Transverse colon (tissue), 4 donors: Measurements from ENCODE around the gene CARD10.

Experiments used
- POLR2A ChIP-seq: fragments of 450-650 bp; IDR thresholded peaks from one replicate; pipeline ENCODE4 v1.6.1; 2016; ENCODE audit warnings: antibody characterized with exemption, mild to moderate bottlenecking, moderate library complexity
- POLR2AphosphoS5 ChIP-seq, 3 donors: sonication (generic); formaldehyde crosslinking; IDR thresholded peaks; one replicate each; pipeline ENCODE4 v1.6.1; 2016; ENCODE audit warnings: antibody characterized with exemption in 3 of 3
- TF ChIP-seq, protein P1 (sequence below), 5 experiments: fragments of 200-600 bp in 3 of 5; fragments of 450-650 bp in 2 of 5; sonication (generic) in 3 of 5; IDR thresholded peaks; 1 replicate in 2 of 5; 2 replicates in 3 of 5; pipeline ENCODE4 v1.5.1; 2016 to 2017; ENCODE audit warnings: antibody characterized with exemption in 5 of 5, inconsistent platforms in 3 of 5, mild to moderate bottlenecking in 2 of 5, moderate library complexity in 1 of 5

GRCh38 chr22:37449331-37450001, 69.7 kb downstream of the CARD10 start:
- TF ChIP-seq, protein P1, sequence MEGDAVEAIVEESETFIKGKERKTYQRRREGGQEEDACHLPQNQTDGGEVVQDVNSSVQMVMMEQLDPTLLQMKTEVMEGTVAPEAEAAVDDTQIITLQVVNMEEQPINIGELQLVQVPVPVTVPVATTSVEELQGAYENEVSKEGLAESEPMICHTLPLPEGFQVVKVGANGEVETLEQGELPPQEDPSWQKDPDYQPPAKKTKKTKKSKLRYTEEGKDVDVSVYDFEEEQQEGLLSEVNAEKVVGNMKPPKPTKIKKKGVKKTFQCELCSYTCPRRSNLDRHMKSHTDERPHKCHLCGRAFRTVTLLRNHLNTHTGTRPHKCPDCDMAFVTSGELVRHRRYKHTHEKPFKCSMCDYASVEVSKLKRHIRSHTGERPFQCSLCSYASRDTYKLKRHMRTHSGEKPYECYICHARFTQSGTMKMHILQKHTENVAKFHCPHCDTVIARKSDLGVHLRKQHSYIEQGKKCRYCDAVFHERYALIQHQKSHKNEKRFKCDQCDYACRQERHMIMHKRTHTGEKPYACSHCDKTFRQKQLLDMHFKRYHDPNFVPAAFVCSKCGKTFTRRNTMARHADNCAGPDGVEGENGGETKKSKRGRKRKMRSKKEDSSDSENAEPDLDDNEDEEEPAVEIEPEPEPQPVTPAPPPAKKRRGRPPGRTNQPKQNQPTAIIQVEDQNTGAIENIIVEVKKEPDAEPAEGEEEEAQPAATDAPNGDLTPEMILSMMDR (IDR thresholded peaks at IDR 0.05) = no peak
- TF ChIP-seq POLR2A (no peak), POLR2AphosphoS5 (IDR thresholded peaks at IDR 0.05) (no peak)
